Kidney (tissue), 14 donors: Measurements from ENCODE around the gene TSHR. TPM values are rescaled to one million over a fixed set of nuclear protein-coding genes. Genes with fewer than 3 reads are reported as not detected.

Experiments
- DNase-seq, 5 donors: peaks; one replicate each; pipeline ENCODE4 v3.0.0-alpha.2; 2013 to 2020
- FAIRE-seq: peaks from 2 replicates; lab custom pipeline; 2012; peaks lifted over from hg19 to GRCh38; lab: Jason Lieb, UNC
- H3K27ac ChIP-seq, 2 donors: one replicate each; pipeline ENCODE4 v1.7.0; 2013; ENCODE audit warnings: low read depth in 2 of 2, low read length in 2 of 2, inconsistent platforms in 1 of 2
- H3K27me3 ChIP-seq: one replicate; pipeline ENCODE4 v1.7.1; 2013; ENCODE audit warnings: low read length, inconsistent platforms; ENCODE audit not compliant: control insufficient read depth, insufficient read depth
- H3K36me3 ChIP-seq, 3 donors: one replicate each; pipeline versions ENCODE4 v1.7.0 to v1.7.1; 2013; ENCODE audit warnings: low read length in 3 of 3, control low read depth in 1 of 3, inconsistent platforms in 1 of 3; ENCODE audit not compliant: insufficient read depth in 3 of 3, control insufficient read depth in 2 of 3
- H3K4me1 ChIP-seq, 3 donors: one replicate each; pipeline versions ENCODE4 v1.7.0 to v1.7.1; 2013; ENCODE audit warnings: low read length in 3 of 3, inconsistent platforms in 1 of 3, low read depth in 1 of 3; ENCODE audit not compliant: control insufficient read depth in 2 of 3, insufficient read depth in 2 of 3
- H3K4me3 ChIP-seq, 3 donors: one replicate each; pipeline versions ENCODE4 v1.7.0 to v1.8.1; 2013; ENCODE audit warnings: low read length in 3 of 3, control low read depth in 1 of 3, inconsistent platforms in 1 of 3
- H3K9ac ChIP-seq, 3 donors: one replicate each; pipeline versions ENCODE4 v1.7.0 to v1.7.1; 2013; ENCODE audit warnings: low read length in 3 of 3, control low read depth in 1 of 3, inconsistent platforms in 1 of 3
- H3K9me3 ChIP-seq, 3 donors: one replicate each; pipeline versions ENCODE4 v1.7.0 to v1.7.1; 2013; ENCODE audit warnings: low read length in 3 of 3, control low read depth in 1 of 3, inconsistent platforms in 1 of 3; ENCODE audit not compliant: control insufficient read depth in 2 of 3, insufficient read depth in 1 of 3
- intact Hi-C: fragments of 100-400 bp; cut with DNase I; formaldehyde crosslinking; loops from one replicate; pipeline ENCODE4 v1.11.1; 2022
- polyA plus RNA-seq: library from polyadenylated mRNA; stranded (reverse); fragments of 350-450 nt; fragmentation: Illumina TruSeq; extraction: RNeasy Lipid Tissue Mini Kit (QIAGEN cat#74804); gene quantifications from one replicate; pipeline ENCODE4 v1.2.3, GENCODE V29; 2014; ENCODE audit warnings: low read depth, low replicate concordance; ENCODE audit not compliant: insufficient read depth
- total RNA-seq: library from RNA; stranded (reverse); fragmentation: NEBNext Ultra II Directional; extraction: Animal tissue kit (Norgen Biotek cat#: 25700); gene quantifications from one replicate; pipeline ENCODE4 v1.2.1, GENCODE V29; 2021
- TF ChIP-seq, protein P1 (sequence below): IDR thresholded peaks from 3 replicates; pipeline ENCODE4 v1.5.1; 2012; ENCODE audit warnings: mild to moderate bottlenecking, moderate library complexity, borderline replicate concordance; ENCODE audit not compliant: insufficient read depth; ENCODE audit errors: extremely low read depth
- donor health status: control.
- donor health status: control.
- donor health status: control.
- donor health status: control.
- donor health status: control.
- donor health status: DM: yes; HTN: yes; CAD: no.
- donor health status: Normal renal cell carcinoma (clear cell type).

TSHR gene
- total and polyA plus RNA-seq, 2 donors from 2014 or later: 0.98 TPM; not detected in 1

GRCh38 chr14:80957613-80958012, 2.2 kb downstream of the TSHR start:
- H3K4me3 ChIP-seq: no peak overlapping the region
- H3K4me1 ChIP-seq: peaks cover 0 to 5% (median 0%) of the 10 kb centered on the region in 3 donors
- intact Hi-C loops: no loop called here
- H3K9ac ChIP-seq: no peak overlapping the region
- H3K27ac ChIP-seq: no peak overlapping the region
- FAIRE-seq: no peak
- no peaks in the 10 kb centered on the region for H3K9me3 ChIP-seq
- TF ChIP-seq, protein P1, sequence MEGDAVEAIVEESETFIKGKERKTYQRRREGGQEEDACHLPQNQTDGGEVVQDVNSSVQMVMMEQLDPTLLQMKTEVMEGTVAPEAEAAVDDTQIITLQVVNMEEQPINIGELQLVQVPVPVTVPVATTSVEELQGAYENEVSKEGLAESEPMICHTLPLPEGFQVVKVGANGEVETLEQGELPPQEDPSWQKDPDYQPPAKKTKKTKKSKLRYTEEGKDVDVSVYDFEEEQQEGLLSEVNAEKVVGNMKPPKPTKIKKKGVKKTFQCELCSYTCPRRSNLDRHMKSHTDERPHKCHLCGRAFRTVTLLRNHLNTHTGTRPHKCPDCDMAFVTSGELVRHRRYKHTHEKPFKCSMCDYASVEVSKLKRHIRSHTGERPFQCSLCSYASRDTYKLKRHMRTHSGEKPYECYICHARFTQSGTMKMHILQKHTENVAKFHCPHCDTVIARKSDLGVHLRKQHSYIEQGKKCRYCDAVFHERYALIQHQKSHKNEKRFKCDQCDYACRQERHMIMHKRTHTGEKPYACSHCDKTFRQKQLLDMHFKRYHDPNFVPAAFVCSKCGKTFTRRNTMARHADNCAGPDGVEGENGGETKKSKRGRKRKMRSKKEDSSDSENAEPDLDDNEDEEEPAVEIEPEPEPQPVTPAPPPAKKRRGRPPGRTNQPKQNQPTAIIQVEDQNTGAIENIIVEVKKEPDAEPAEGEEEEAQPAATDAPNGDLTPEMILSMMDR: no peak
- DNase-seq: no peak
- H3K27me3 ChIP-seq: peaks cover 7% of the 10 kb centered on the region
- H3K36me3 ChIP-seq: no peaks in the 10 kb centered on the region

- peaks cover 0 to 5% (median 0%) of the 10 kb centered on the region in 3 donors for H3K4me1 ChIP-seq
- FAIRE-seq (no peak), DNase-seq (no peak)
- intact Hi-C loops: no loop called here
- H3K27me3 ChIP-seq: peaks cover 7% of the 10 kb centered on the region
- H3K27ac ChIP-seq: no peak overlapping the region
- H3K9ac ChIP-seq: no peak overlapping the region
- H3K9me3 ChIP-seq: no peaks in the 10 kb centered on the region
- TF ChIP-seq, protein P1: no peak
- no peak overlapping the region for H3K4me3 ChIP-seq
- H3K36me3 ChIP-seq: no peaks in the 10 kb centered on the region
Measured at GRCh38 chr14:80958226-80958625, 2.8 kb downstream of the TSHR start.

GRCh38 chr14:80958939-80959338, 3.5 kb downstream of the TSHR start:
- H3K27ac ChIP-seq: no peak overlapping the region
- H3K27me3 ChIP-seq: peaks cover 7% of the 10 kb centered on the region
- intact Hi-C loops: no loop called here
- DNase-seq (no peak), FAIRE-seq (no peak)
- TF ChIP-seq, protein P1: no peak
- no peak overlapping the region for H3K4me3 ChIP-seq
- H3K9ac ChIP-seq: no peak overlapping the region
- H3K9me3 ChIP-seq: no peaks in the 10 kb centered on the region
- no peaks in the 10 kb centered on the region for H3K36me3 ChIP-seq
- peaks cover 0 to 5% (median 0%) of the 10 kb centered on the region in 3 donors for H3K4me1 ChIP-seq

DNA sequence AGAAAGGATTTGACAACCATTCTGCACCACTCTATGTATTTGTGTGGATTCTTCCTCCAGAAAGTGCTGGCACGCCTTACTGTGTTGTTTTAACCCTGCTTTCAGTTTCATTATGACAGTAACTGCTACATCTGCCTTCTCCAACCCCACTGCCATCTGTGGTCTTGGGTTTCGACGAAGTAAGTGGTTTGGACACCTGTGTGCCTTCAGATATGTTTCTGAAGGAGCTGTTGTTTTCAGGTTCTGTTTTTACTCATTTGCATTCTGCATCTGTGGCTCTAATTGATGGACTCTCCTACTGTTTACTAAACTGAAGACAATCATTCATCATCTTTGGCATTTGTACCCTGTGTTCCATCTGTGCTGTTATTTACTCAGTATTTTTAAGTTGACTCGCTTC, 4.1 kb downstream of the TSHR start:
- H3K27me3 ChIP-seq: peaks cover 7% of the 10 kb centered on the region
- peaks cover 0 to 5% (median 0%) of the 10 kb centered on the region in 3 donors for H3K4me1 ChIP-seq
- H3K9ac ChIP-seq: no peak overlapping the region
- no peaks in the 10 kb centered on the region for H3K36me3 ChIP-seq
- H3K4me3 ChIP-seq: peak overlapping the region in 2 of 3 donors; percentile 3 to 38
- H3K27ac ChIP-seq: no peak overlapping the region
- intact Hi-C loops: no loop called here
- TF ChIP-seq, protein P1: no peak
- DNase-seq (no peak), FAIRE-seq (no peak)
- no peaks in the 10 kb centered on the region for H3K9me3 ChIP-seq
